SK-N-SH treated with all-trans-retinoic acid at 6 μM for 48 hours (cell line): ENCODE results near the gene PTBP3.
"Not testable (repeated sequence)": the region's sequence is repeated elsewhere in the genome, so short reads cannot be mapped to it uniquely, and the experiment has no call there.

ENCODE experiments used
- BACH2 ChIP-seq: fragments of 250-450 bp; sonication (Bioruptor Pico); IDR thresholded peaks from 2 replicates; pipeline ENCODE4 v1.9.0; 2021; ENCODE audit warnings: mild to moderate bottlenecking, borderline replicate concordance
- CREB5 ChIP-seq: fragments of 250-450 bp; sonication (Bioruptor Pico); IDR thresholded peaks from 2 replicates; pipeline ENCODE4 v1.5.1; 2020; ENCODE audit warnings: low read depth, mild to moderate bottlenecking, moderate library complexity
- CSDC2 ChIP-seq: fragments of 250-450 bp; sonication (Bioruptor Pico); IDR thresholded peaks from 2 replicates; pipeline ENCODE4 v1.5.0; 2020; ENCODE audit warnings: mild to moderate bottlenecking, moderate library complexity
- GLIS3 ChIP-seq: fragments of 250-450 bp; sonication (Bioruptor Pico); IDR thresholded peaks from 2 replicates; pipeline ENCODE4 v1.5.0; 2020; ENCODE audit warnings: mild to moderate bottlenecking, moderate library complexity
- OSR1 ChIP-seq: fragments of 250-450 bp; sonication (Bioruptor Pico); IDR thresholded peaks from 2 replicates; pipeline ENCODE4 v1.8.0; 2022; ENCODE audit warnings: moderate library complexity, mild to moderate bottlenecking, inconsistent platforms
- RARB ChIP-seq: fragments of 250-450 bp; sonication (Bioruptor Pico); IDR thresholded peaks from 2 replicates; pipeline ENCODE4 v1.8.0; 2021; ENCODE audit warnings: mild to moderate bottlenecking, moderate library complexity
- SNAI2 ChIP-seq: fragments of 250-450 bp; sonication (Bioruptor Pico); IDR thresholded peaks from 2 replicates; pipeline ENCODE4 v1.5.0; 2020; ENCODE audit warnings: mild to moderate bottlenecking, moderate library complexity
- ZFP3 ChIP-seq: fragments of 250-450 bp; sonication (Bioruptor Pico); IDR thresholded peaks from 2 replicates; pipeline ENCODE4 v1.5.0; 2020; ENCODE audit warnings: mild to moderate bottlenecking, moderate library complexity
- ZNF70 ChIP-seq: fragments of 450-650 bp; formaldehyde crosslinking; IDR thresholded peaks from 2 replicates; pipeline ENCODE4 v1.5.0; 2020; ENCODE audit warnings: mild to moderate bottlenecking, moderate library complexity
- TF ChIP-seq, protein P1 (sequence below): fragments of 250-450 bp; sonication (Bioruptor Pico); IDR thresholded peaks from 2 replicates; pipeline ENCODE4 v1.8.0; 2020; ENCODE audit warnings: mild to moderate bottlenecking, moderate library complexity, borderline replicate concordance

GRCh38 chr9:112373666-112374065 lies 40.2 kb upstream of the PTBP3 start:
- not testable (repeated sequence) for TF ChIP-seq OSR1 (CRISPR knock-in tag); SNAI2 (CRISPR knock-in tag); RARB; ZNF70 (CRISPR knock-in tag); GLIS3; BACH2 (CRISPR knock-in tag); CREB5 (CRISPR knock-in tag); CSDC2 (CRISPR knock-in tag); ZFP3 (CRISPR knock-in tag)
- TF ChIP-seq, protein P1, sequence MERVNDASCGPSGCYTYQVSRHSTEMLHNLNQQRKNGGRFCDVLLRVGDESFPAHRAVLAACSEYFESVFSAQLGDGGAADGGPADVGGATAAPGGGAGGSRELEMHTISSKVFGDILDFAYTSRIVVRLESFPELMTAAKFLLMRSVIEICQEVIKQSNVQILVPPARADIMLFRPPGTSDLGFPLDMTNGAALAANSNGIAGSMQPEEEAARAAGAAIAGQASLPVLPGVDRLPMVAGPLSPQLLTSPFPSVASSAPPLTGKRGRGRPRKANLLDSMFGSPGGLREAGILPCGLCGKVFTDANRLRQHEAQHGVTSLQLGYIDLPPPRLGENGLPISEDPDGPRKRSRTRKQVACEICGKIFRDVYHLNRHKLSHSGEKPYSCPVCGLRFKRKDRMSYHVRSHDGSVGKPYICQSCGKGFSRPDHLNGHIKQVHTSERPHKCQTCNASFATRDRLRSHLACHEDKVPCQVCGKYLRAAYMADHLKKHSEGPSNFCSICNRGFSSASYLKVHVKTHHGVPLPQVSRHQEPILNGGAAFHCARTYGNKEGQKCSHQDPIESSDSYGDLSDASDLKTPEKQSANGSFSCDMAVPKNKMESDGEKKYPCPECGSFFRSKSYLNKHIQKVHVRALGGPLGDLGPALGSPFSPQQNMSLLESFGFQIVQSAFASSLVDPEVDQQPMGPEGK (CRISPR knock-in tag) = not testable (repeated sequence)
